GM23248 (cell line): Measurements from ENCODE around the gene C22orf42.

Source experiments
- EZH2 ChIP-seq: fragments of 200-600 bp; sonication (generic); IDR thresholded peaks from 2 replicates; pipeline ENCODE4 v1.6.1; 2018; ENCODE audit warnings: antibody characterized with exemption, mild to moderate bottlenecking; ENCODE audit not compliant: insufficient read depth, poor library complexity, severe bottlenecking
- EZH2phosphoT487 ChIP-seq: fragments of 200-600 bp; sonication (generic); IDR thresholded peaks from 2 replicates; pipeline ENCODE4 v1.6.1; 2018; ENCODE audit warnings: antibody characterized with exemption, moderate library complexity, mild to moderate bottlenecking, low read depth; ENCODE audit not compliant: insufficient read depth

DNA sequence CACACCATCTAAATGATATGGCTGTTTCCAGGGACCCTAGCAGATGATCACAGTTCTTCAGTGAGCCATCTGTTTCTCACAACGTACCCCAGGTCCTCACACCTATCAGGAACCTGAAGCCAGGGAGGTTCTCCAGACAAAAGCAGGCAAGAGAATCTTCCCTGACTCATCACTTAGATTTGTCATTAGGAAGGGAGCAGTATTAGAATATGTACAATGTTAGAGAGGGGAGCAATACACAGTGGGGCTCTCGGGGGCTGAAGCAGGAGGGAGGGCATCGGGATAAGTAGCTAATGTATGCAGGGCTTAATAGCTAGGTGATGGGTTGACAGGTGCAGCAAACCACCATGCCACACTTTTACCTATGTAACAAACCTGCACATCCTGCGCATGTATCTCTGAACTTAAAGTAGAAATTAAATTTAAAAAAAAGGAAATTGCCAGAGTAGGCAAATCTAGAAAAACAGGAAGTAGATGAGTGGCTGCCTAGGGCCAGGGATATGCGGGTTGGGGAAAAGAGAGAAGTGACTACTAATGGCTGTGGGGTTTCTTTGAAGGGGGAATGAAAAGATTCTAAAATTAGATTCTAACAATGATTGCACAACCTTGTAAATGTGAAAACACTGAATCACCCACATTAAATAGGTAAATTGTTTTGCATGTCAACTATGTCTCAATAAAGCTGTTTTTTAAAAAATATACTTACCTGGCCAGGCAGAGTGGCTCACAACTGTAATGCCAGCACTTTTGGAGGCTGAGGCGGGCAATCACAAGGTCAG is 14.4 kb downstream of the C22orf42 start:
- no peak for TF ChIP-seq EZH2
- no peak for TF ChIP-seq EZH2phosphoT487
